Trophoblast cell (in vitro differentiated cells and primary cell): ENCODE results near the gene SNX33.

Source experiments
- DNase-seq, 2 donors: peaks; one replicate each; pipeline ENCODE4 v3.0.0-alpha.2; 2016
- H2AFZ ChIP-seq: 2 replicates; pipeline ENCODE4 v1.6.1; 2013; ENCODE audit warnings: low read length, moderate library complexity, mild to moderate bottlenecking; ENCODE audit not compliant: insufficient read depth, poor library complexity
- H2AK5ac ChIP-seq: 2 replicates; pipeline ENCODE4 v1.6.1; 2013; ENCODE audit warnings: mild to moderate bottlenecking, low read length
- H2BK120ac ChIP-seq: 2 replicates; pipeline ENCODE4 v1.6.1; 2013; ENCODE audit warnings: low read length, mild to moderate bottlenecking, moderate library complexity; ENCODE audit not compliant: insufficient read depth, poor library complexity
- H2BK12ac ChIP-seq: 2 replicates; pipeline ENCODE4 v1.6.1; 2013; ENCODE audit warnings: mild to moderate bottlenecking, low read length, moderate library complexity
- H2BK5ac ChIP-seq: 2 replicates; pipeline ENCODE4 v1.6.1; 2013; ENCODE audit warnings: low read length, low read depth, moderate library complexity, mild to moderate bottlenecking; ENCODE audit not compliant: poor library complexity
- H3K14ac ChIP-seq: 2 replicates; pipeline ENCODE4 v1.6.1; 2013; ENCODE audit warnings: mild to moderate bottlenecking, low read length
- H3K18ac ChIP-seq: 2 replicates; pipeline ENCODE4 v1.6.1; 2013; ENCODE audit warnings: mild to moderate bottlenecking, low read length
- H3K23ac ChIP-seq: 2 replicates; pipeline ENCODE4 v1.6.1; 2013; ENCODE audit warnings: low read length
- H3K27ac ChIP-seq: 2 replicates; pipeline ENCODE4 v1.5.1; 2013; ENCODE audit warnings: low read depth, mild to moderate bottlenecking, inconsistent platforms, low read length, moderate library complexity
- H3K27me3 ChIP-seq: 2 replicates; pipeline ENCODE4 v1.6.1; 2013; ENCODE audit warnings: inconsistent platforms, mild to moderate bottlenecking, low read length, moderate library complexity; ENCODE audit not compliant: insufficient read depth
- H3K36me3 ChIP-seq, 2 experiments: 1 replicate in 1 of 2; 2 replicates in 1 of 2; pipeline ENCODE4 v1.6.1; 2013; ENCODE audit warnings: low read length in 2 of 2, mild to moderate bottlenecking in 2 of 2, moderate library complexity in 1 of 2; ENCODE audit not compliant: insufficient read depth in 2 of 2, control insufficient read depth in 1 of 2
- H3K4ac ChIP-seq: 2 replicates; pipeline ENCODE4 v1.6.1; 2013; ENCODE audit warnings: low read depth, mild to moderate bottlenecking, low read length, moderate library complexity
- H3K4me1 ChIP-seq, 2 experiments: 1 replicate in 1 of 2; 2 replicates in 1 of 2; pipeline ENCODE4 v1.6.1; 2013; ENCODE audit warnings: low read length in 2 of 2, mild to moderate bottlenecking in 2 of 2, moderate library complexity in 1 of 2; ENCODE audit not compliant: insufficient read depth in 2 of 2, control insufficient read depth in 1 of 2
- H3K4me2 ChIP-seq: 2 replicates; pipeline ENCODE4 v1.6.1; 2013; ENCODE audit warnings: inconsistent platforms, mild to moderate bottlenecking, low read length, moderate library complexity
- H3K4me3 ChIP-seq: 2 replicates; pipeline ENCODE4 v1.5.1; 2013; ENCODE audit warnings: mild to moderate bottlenecking, low read depth, low read length, inconsistent platforms
- H3K79me1 ChIP-seq: one replicate; pipeline ENCODE4 v1.6.1; 2013; ENCODE audit warnings: low read length
- H3K79me2 ChIP-seq: 2 replicates; pipeline ENCODE4 v1.6.1; 2013; ENCODE audit warnings: low read length, mild to moderate bottlenecking; ENCODE audit not compliant: control insufficient read depth, insufficient read depth, poor library complexity
- H3K9ac ChIP-seq: 2 replicates; pipeline ENCODE4 v1.6.1; 2013; ENCODE audit warnings: mild to moderate bottlenecking, low read length
- H3K9me3 ChIP-seq: 2 replicates; pipeline ENCODE4 v1.6.1; 2013; ENCODE audit warnings: low read depth, mild to moderate bottlenecking, control low read depth, inconsistent platforms, low read length; ENCODE audit not compliant: insufficient read depth
- H4K12ac ChIP-seq: 2 replicates; pipeline ENCODE4 v1.6.1; 2013; ENCODE audit warnings: low read depth, mild to moderate bottlenecking, low read length, moderate library complexity
- H4K8ac ChIP-seq: 2 replicates; pipeline ENCODE4 v1.6.1; 2013; ENCODE audit warnings: low read depth, mild to moderate bottlenecking, low read length, moderate library complexity
- H4K91ac ChIP-seq: one replicate; pipeline ENCODE4 v1.6.1; 2013; ENCODE audit warnings: low read depth, mild to moderate bottlenecking, low read length, moderate library complexity
- WGBS: extraction: QIAGEN DNeasy Blood & Tissue Kit; methylation state at CpG from one replicate; pipeline ENCODE4 v1.1.7; 2013; ENCODE audit warnings: missing lambda C conversion rate; ENCODE audit not compliant: insufficient read length, insufficient coverage; ENCODE audit errors: extremely low coverage; 5-methylcytosine and 5-hydroxymethylcytosine counted together

SNX33 gene

DNA sequence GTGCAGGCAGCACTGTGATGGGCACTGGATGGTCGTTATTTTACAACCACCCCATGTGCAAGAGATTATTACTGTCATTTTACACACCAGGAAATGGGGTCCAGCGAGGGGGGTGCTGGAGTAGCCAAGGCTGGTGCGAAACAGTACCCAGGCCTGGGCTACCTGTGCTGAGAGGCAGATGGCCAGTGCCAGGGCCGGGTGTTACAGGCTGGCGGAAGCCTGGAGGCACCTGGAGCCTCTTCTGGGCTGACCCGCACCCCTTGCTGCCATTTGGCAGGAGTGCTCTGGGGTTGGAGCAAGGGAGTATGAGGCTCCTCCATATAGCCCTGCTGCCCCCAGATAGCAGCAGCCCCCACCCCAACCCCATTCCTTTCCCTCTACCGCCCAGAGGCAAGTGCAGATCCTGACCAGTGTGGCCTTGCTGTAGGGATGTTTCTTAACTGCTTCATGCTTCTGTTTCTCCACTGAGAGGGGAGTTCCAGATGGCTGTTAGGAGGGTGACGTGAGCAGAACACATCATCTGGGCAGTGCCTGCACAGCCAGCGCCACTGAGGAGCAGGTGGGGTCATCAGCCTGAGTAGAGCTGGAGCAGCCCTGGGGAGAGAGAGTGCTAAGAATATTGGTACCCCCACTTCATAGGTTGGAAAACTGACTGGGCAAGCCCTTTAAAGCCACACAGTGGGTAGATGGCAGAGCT lies 15.3 kb downstream of the SNX33 start:
- Histone ChIP-seq H3K9me3 (no peaks in the 10 kb centered on the region), H4K8ac (no peak overlapping the region), H3K4me3 (no peak overlapping the region), H3K36me3 (peaks cover 9 to 17% of the 10 kb centered on the region in 2 experiments), H4K91ac (no peak overlapping the region), H2BK12ac (no peak overlapping the region), H3K4ac (no peak overlapping the region), H3K79me1 (no peaks in the 10 kb centered on the region), H3K9ac (no peak overlapping the region), H3K27me3 (no peaks in the 10 kb centered on the region), H3K23ac (no peak overlapping the region), H2BK120ac (no peak overlapping the region), H4K12ac (no peak overlapping the region), H3K18ac (no peak overlapping the region), H2AFZ (no peak overlapping the region), H3K79me2 (no peaks in the 10 kb centered on the region), H2AK5ac (no peak overlapping the region), H3K14ac (no peak overlapping the region), H3K4me2 (no peak overlapping the region), H2BK5ac (no peak overlapping the region), H3K27ac (no peak overlapping the region), H3K4me1 (peaks cover 17 to 32% of the 10 kb centered on the region in 2 experiments)
- WGBS: no CpG with 5 or more reads among the region's 9 CpGs
- DNase-seq: no peak

DNA sequence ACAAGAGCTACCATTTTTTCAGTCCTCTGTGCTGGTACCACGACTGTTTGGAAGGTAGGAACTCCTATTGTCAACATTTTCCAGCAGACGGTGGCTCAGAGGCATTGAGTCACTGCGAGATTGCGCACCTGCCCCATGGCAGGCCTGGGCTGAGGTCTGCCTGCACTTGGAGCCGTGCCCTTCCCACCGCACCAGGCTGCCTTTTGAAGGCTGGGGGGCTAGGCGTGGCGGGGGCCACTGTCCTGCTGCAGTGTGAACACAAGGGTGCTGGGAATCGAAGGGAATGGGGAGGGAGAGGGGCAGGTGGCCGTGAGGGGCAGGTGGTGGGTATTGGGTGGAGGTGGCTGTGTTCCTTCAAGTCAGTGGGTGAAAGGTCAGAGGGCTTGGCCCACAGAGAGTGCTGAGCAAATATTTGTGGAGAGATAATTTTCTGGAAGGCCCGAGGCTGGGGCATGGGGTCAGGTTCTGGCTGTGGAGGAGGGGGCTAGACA lies 16.3 kb downstream of the SNX33 start:
- H3K27me3 ChIP-seq: no peaks in the 10 kb centered on the region
- H2AFZ ChIP-seq: no peak overlapping the region
- H3K9ac ChIP-seq: no peak overlapping the region
- H3K4me3 ChIP-seq: peak overlapping the region; percentile 34
- no CpG with 5 or more reads among the region's 11 CpGs for WGBS
- no peak overlapping the region for H4K8ac ChIP-seq
- no peak overlapping the region for H3K4ac ChIP-seq
- peak overlapping the region; percentile 44 for H3K14ac ChIP-seq
- no peak overlapping the region for H2BK120ac ChIP-seq
- H3K9me3 ChIP-seq: no peaks in the 10 kb centered on the region
- H3K4me1 ChIP-seq: peaks cover 17 to 34% of the 10 kb centered on the region in 2 experiments
- H2BK5ac ChIP-seq: no peak overlapping the region
- H4K91ac ChIP-seq: no peak overlapping the region
- H2BK12ac ChIP-seq: no peak overlapping the region
- DNase-seq: peak; percentile 54 to 63
- H3K36me3 ChIP-seq: peaks cover 5 to 8% of the 10 kb centered on the region in 2 experiments
- no peaks in the 10 kb centered on the region for H3K79me1 ChIP-seq
- no peak overlapping the region for H3K23ac ChIP-seq
- no peaks in the 10 kb centered on the region for H3K79me2 ChIP-seq
- H4K12ac ChIP-seq: no peak overlapping the region
- H3K18ac ChIP-seq: no peak overlapping the region
- no peak overlapping the region for H2AK5ac ChIP-seq
- H3K27ac ChIP-seq: no peak overlapping the region
- no peak overlapping the region for H3K4me2 ChIP-seq

DNA sequence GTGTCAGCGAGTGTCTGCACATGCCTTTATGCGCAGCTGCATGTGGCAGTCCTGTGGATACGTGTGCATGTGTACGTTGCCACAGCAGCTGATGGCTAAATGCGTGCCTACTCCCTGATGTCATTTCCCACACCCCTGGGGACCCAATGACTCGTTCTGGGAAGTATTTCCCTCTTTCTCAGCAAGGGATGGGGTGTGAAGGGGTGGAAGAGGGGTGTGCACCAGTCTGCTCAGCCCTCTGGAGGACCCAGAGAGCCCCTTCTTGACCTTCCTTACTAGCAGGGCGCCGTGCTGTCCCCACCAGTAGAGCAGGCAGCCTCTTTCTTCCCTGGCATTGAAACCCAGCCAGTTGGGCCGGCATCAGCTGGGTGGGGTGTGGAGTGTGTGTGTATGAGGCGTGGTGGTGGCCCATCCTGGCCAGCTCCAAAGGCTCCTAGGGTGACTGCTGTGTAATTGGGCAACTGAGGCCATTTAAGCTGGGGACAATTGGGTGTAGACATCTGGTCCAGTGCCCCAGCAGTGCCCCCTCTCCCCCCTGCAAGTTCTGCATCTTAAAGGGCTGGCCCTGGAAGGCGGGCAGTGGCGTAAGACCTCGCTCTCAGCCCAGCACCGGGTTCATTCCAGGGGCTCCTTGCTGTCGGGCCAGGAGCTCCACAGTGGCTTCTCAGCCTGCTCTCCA lies 19.2 kb downstream of the SNX33 start:
- Histone ChIP-seq H3K79me2 (no peaks in the 10 kb centered on the region), H2BK120ac (no peak overlapping the region), H4K8ac (no peak overlapping the region), H3K9ac (no peak overlapping the region), H3K4me3 (no peak overlapping the region), H4K91ac (no peak overlapping the region), H2AFZ (no peak overlapping the region), H3K4me2 (no peak overlapping the region), H3K14ac (no peak overlapping the region), H3K4ac (no peak overlapping the region), H2BK12ac (no peak overlapping the region), H3K79me1 (peaks cover 1% of the 10 kb centered on the region), H4K12ac (no peak overlapping the region), H3K23ac (no peak overlapping the region), H3K4me1 (peaks cover 16 to 34% of the 10 kb centered on the region in 2 experiments), H3K27ac (no peak overlapping the region), H3K9me3 (no peaks in the 10 kb centered on the region), H3K36me3 (no peaks in the 10 kb centered on the region), H2AK5ac (no peak overlapping the region), H3K27me3 (no peaks in the 10 kb centered on the region), H2BK5ac (no peak overlapping the region), H3K18ac (no peak overlapping the region)
- WGBS: no CpG with 5 or more reads among the region's 15 CpGs
- DNase-seq: peak; percentile 83 to 84

DNA sequence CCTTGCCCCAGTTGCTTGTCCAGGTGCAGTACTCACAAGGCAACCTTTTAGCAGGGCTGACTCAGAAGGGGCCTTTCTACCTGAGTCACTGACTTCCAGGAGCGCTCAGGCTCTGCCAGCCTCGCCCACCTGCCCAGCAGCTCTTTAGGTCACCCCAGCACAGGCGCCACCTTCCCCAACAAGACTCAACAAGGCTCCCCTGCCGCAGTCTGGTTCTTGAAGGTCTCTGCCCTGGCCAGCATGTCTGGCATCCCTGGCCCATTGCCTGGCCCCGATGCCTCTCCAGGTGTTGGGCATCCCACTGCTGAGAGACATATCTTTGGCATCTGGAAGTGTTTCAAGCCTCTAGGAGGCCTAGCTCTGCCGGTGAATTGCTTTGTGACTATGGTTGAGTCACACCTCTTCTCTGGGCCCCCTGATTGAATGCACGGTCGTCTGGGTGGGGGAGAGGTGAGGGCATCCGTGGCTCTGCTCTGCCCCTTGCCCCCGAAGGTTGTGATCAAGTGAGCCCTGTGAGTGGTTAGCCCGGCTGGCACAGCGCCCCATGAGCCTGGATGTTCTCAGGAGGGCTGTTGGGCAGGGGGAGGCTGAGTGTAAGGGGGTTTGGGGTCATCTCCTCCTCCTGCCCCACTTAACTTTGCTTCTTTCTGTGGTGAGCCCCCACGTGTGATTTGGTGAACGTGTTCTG lies 21.6 kb downstream of the SNX33 start:
- Histone ChIP-seq H3K4me1 (peaks cover 30 to 45% of the 10 kb centered on the region in 2 experiments), H3K23ac (no peak overlapping the region), H3K36me3 (no peaks in the 10 kb centered on the region), H3K4ac (no peak overlapping the region), H3K14ac (no peak overlapping the region), H4K8ac (no peak overlapping the region), H3K9ac (no peak overlapping the region), H3K18ac (no peak overlapping the region), H2BK5ac (no peak overlapping the region), H3K79me2 (peaks cover 2% of the 10 kb centered on the region), H2BK120ac (no peak overlapping the region), H4K91ac (no peak overlapping the region), H3K4me3 (no peak overlapping the region), H2AFZ (no peak overlapping the region), H3K4me2 (no peak overlapping the region), H3K27ac (no peak overlapping the region), H2AK5ac (peak overlapping the region; percentile 7), H2BK12ac (no peak overlapping the region), H3K9me3 (no peaks in the 10 kb centered on the region), H3K27me3 (no peaks in the 10 kb centered on the region), H4K12ac (no peak overlapping the region), H3K79me1 (peaks cover 10% of the 10 kb centered on the region)
- peak; percentile 27 to 42 for DNase-seq
- no CpG with 5 or more reads among the region's 14 CpGs for WGBS
